BJ (cell line): ENCODE data around the gene RAB10. TPM values are rescaled to one million over a fixed set of nuclear protein-coding genes. Genes with fewer than 3 reads are reported as not detected.
"Not testable (repeated sequence)": the region's sequence is repeated elsewhere in the genome, so short reads cannot be mapped to it uniquely, and the experiment has no call there.

Experiments
- CTCF ChIA-PET: fragments of 350-600 bp; formaldehyde crosslinking; extraction: SDS; loops from one replicate; lab custom pipeline; 2021; ENCODE audit warnings: antibody characterized with exemption, inconsistent platforms; lab: Yijun Ruan, JAX
- POLR2A ChIA-PET: fragments of 300-600 bp; sonication (Branson Sonifier 250); formaldehyde crosslinking; extraction: SDS; loops from one replicate; lab custom pipeline; 2021; ENCODE audit warnings: antibody characterized with exemption; lab: Charles Lee
- DNase-seq: peaks from one replicate; pipeline ENCODE4 v3.0.0-alpha.2; 2011; ENCODE audit warnings: low read depth
- H3K27me3 ChIP-seq: 2 replicates; pipeline ENCODE4 v1.6.0; 2011; ENCODE audit warnings: low read length; ENCODE audit not compliant: control insufficient read depth, insufficient read depth
- H3K36me3 ChIP-seq: 2 replicates; pipeline ENCODE4 v1.5.1; 2011; ENCODE audit warnings: low read length; ENCODE audit not compliant: control insufficient read depth, insufficient read depth
- H3K4me3 ChIP-seq: 2 replicates; pipeline ENCODE4 v1.5.1; 2011; ENCODE audit warnings: low read depth, mild to moderate bottlenecking, control low read depth, low read length
- CTCF ChIP-seq: IDR thresholded peaks from 2 replicates; pipeline ENCODE4 v1.5.1; 2011; ENCODE audit warnings: low read depth, mild to moderate bottlenecking, control low read depth, inconsistent platforms, low read length, moderate library complexity; ENCODE audit not compliant: insufficient read depth
- polyA plus RNA-seq: library from polyadenylated mRNA; depleted of rRNA; stranded (reverse); fragments of >200 nt; gene quantifications from 2 replicates; pipeline ENCODE4 v1.2.3, GENCODE V29; 2011

Gene RAB10
- polyA plus RNA-seq, 1 experiment = 50.5 TPM

GRCh38 chr2:26010943-26011342, 22.9 kb upstream of the RAB10 start:
- DNase-seq = no peak
- ChIA-PET CTCF (interaction anchor here (1.0 to 1.3 kb wide), 2 partner anchors 17 to 19 kb away, joined by 3 read pairs; no protein-coding TSS in a partner anchor), POLR2A (no interaction called here)
- Histone ChIP-seq H3K36me3 (no peaks in the 10 kb centered on the region), H3K4me3 (no peak overlapping the region), H3K27me3 (no peaks in the 10 kb centered on the region)
- TF ChIP-seq CTCF = no peak

GRCh38 chr2:26011609-26011989, 22.3 kb upstream of the RAB10 start:
- ChIA-PET CTCF (interaction anchor here (1.0 to 1.3 kb wide), 3 partner anchors 8 to 20 kb away, joined by 3 read pairs; no protein-coding TSS in a partner anchor), POLR2A (no interaction called here)
- Histone ChIP-seq H3K4me3 (no peak overlapping the region), H3K27me3 (no peaks in the 10 kb centered on the region), H3K36me3 (no peaks in the 10 kb centered on the region)
- no peak for TF ChIP-seq CTCF
- DNase-seq = no peak

GRCh38 chr2:26011990-26012856, 21.7 kb upstream of the RAB10 start:
- no peaks in the 10 kb centered on the region for H3K27me3 ChIP-seq
- DNase-seq = no peak
- CTCF ChIA-PET = interaction anchor here (0.7 to 1.3 kb wide), 4 partner anchors 9 to 21 kb away, joined by 3 read pairs; no protein-coding TSS in a partner anchor
- no peak for TF ChIP-seq CTCF
- POLR2A ChIA-PET = no interaction called here
- H3K36me3 ChIP-seq = no peaks in the 10 kb centered on the region
- H3K4me3 ChIP-seq = no peak overlapping the region

- Histone ChIP-seq H3K36me3 (no peaks in the 10 kb centered on the region), H3K4me3 (no peak overlapping the region), H3K27me3 (no peaks in the 10 kb centered on the region)
- CTCF ChIA-PET = no interaction called here
- TF ChIP-seq CTCF = no peak
- no peak for DNase-seq
- POLR2A ChIA-PET = no interaction called here
Measured at GRCh38 chr2:26013668-26014067, 20.2 kb upstream of the RAB10 start.

- CTCF ChIA-PET = interaction anchor here (0.8 kb wide), 1 partner anchor 129 kb away, joined by 3 read pairs; no protein-coding TSS in a partner anchor
- POLR2A ChIA-PET = interaction anchor here (0.6 kb wide), 1 partner anchor 27 kb away, joined by 4 read pairs; no protein-coding TSS in a partner anchor
- Histone ChIP-seq H3K27me3 (no peaks in the 10 kb centered on the region), H3K36me3 (no peaks in the 10 kb centered on the region), H3K4me3 (no peak overlapping the region)
- no peak for TF ChIP-seq CTCF
- no peak for DNase-seq
Measured at GRCh38 chr2:26016012-26016705, 17.7 kb upstream of the RAB10 start.

- H3K4me3 ChIP-seq, H3K27me3 ChIP-seq, DNase-seq, H3K36me3 ChIP-seq, POLR2A ChIA-PET: not testable (repeated sequence)
- CTCF ChIA-PET = interaction anchor here (0.8 to 0.9 kb wide), 2 partner anchors 71 to 129 kb away, joined by 3 read pairs; no protein-coding TSS in a partner anchor
Measured at GRCh38 chr2:26016706-26017045, 17.2 kb upstream of the RAB10 start.
